GM12872 (cell line): Measurements from ENCODE around the gene DNAJC5G.

Experiments
- CTCF ChIP-seq: IDR thresholded peaks from 3 replicates; pipeline ENCODE4 v1.5.1; 2011; ENCODE audit warnings: low read depth, mild to moderate bottlenecking, low read length, moderate library complexity; ENCODE audit not compliant: insufficient read depth

DNAJC5G gene

GRCh38 chr2:27304488-27305240 lies 29.4 kb downstream of the DNAJC5G start:
- TF ChIP-seq CTCF: no peak

GRCh38 chr2:27305516-27305915 lies 30.3 kb downstream of the DNAJC5G start:
- no peak for TF ChIP-seq CTCF

GRCh38 chr2:27306136-27306535 lies 30.9 kb downstream of the DNAJC5G start:
- no peak for TF ChIP-seq CTCF

- no peak for TF ChIP-seq CTCF
These were observed 31.5 kb downstream of the DNAJC5G start for GRCh38 chr2:27306573-27307286.

- no peak for TF ChIP-seq CTCF
These were observed 32.0 kb downstream of the DNAJC5G start for GRCh38 chr2:27307287-27307544.

- no peak for TF ChIP-seq CTCF
These were observed 32.5 kb downstream of the DNAJC5G start for GRCh38 chr2:27307545-27308358.

GRCh38 chr2:27308359-27308881 lies 33.2 kb downstream of the DNAJC5G start, which contains the start of gene UCN:
TSS of gene UCN (minus strand) at chr2:27308445. CDS start at chr2:27307895, 550 bp downstream.
- no peak for TF ChIP-seq CTCF
